Brain microvascular endothelial cell (primary cell): ENCODE measurements around the gene GBX2.

Experiments used
- DNase-seq: peaks from one replicate; pipeline ENCODE4 v3.0.0-alpha.2; 2020
- H3K27ac ChIP-seq: fragments of 250-450 bp; sonication (Bioruptor Pico); 2 replicates; pipeline ENCODE4 v1.5.1; 2020; ENCODE audit warnings: mild to moderate bottlenecking, moderate library complexity
- H3K27me3 ChIP-seq: fragments of 250-450 bp; sonication (Bioruptor Pico); replicated peaks from 2 replicates; pipeline ENCODE4 v1.5.1; 2020; ENCODE audit warnings: mild to moderate bottlenecking
- H3K36me3 ChIP-seq: fragments of 250-450 bp; sonication (Bioruptor Pico); replicated peaks from 2 replicates; pipeline ENCODE4 v1.5.1; 2020; ENCODE audit warnings: mild to moderate bottlenecking
- H3K4me3 ChIP-seq: 2 replicates; pipeline ENCODE4 v1.5.1; 2011; ENCODE audit warnings: low read depth, mild to moderate bottlenecking, control low read depth, low read length, moderate library complexity
- in situ Hi-C: cut with HindIII; loops from 2 replicates; pipeline ENCODE4 v1.10.0; 2017; ENCODE audit warnings: low sequenced_read_pairs, low pct_ligation_motif_present
- TF ChIP-seq, protein P1 (sequence below): IDR thresholded peaks from 2 replicates; pipeline ENCODE4 v1.5.1; 2011; ENCODE audit warnings: low read depth, mild to moderate bottlenecking, moderate library complexity, low read length, control low read depth, inconsistent platforms; ENCODE audit errors: missing control alignments

Gene GBX2

DNA sequence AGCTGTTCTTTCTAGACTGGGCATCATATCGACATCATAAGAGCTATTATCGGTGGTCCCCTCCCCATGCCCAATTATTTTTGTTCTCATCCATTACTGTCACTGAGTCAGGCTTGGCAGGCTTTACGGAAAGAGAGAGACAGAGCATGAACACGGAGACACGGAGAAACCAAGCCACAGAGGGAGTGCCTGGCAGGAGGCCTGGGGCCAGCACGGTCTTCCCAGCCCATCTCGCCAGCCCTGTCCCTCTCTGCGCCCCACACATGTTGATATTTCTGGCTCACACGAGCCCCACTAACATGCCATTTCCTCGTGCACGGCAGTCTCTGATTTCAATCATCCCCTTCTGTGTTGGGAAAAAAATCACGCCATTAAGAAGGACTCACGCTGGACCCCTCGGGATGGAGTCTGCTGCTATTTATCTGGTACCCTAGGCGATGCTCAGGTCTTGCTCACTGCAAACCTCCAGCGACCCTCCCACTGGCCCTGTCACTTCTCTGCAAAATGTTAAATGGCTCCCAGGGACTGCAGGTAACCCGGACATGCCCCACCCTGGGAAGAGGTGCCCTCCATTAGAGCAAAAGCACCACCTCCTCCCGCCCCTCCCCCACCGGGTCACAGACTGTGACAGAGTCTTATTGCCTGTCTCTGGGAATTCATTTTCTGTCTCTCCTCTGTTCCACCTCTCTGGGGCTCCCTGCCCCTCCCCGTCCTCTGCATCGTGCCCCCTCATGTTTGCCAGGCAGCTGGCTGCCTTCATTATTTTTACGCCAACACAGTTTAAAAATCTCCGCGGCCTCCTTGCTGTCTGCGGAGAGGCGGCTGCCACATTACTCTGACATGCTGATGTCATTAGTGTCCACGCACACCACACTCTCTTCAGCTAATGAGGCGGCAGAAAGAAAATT, 40.1 kb upstream of the GBX2 start:
- DNase-seq = no peak
- TF ChIP-seq, protein P1, sequence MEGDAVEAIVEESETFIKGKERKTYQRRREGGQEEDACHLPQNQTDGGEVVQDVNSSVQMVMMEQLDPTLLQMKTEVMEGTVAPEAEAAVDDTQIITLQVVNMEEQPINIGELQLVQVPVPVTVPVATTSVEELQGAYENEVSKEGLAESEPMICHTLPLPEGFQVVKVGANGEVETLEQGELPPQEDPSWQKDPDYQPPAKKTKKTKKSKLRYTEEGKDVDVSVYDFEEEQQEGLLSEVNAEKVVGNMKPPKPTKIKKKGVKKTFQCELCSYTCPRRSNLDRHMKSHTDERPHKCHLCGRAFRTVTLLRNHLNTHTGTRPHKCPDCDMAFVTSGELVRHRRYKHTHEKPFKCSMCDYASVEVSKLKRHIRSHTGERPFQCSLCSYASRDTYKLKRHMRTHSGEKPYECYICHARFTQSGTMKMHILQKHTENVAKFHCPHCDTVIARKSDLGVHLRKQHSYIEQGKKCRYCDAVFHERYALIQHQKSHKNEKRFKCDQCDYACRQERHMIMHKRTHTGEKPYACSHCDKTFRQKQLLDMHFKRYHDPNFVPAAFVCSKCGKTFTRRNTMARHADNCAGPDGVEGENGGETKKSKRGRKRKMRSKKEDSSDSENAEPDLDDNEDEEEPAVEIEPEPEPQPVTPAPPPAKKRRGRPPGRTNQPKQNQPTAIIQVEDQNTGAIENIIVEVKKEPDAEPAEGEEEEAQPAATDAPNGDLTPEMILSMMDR = no peak
- no peak overlapping the region for H3K4me3 ChIP-seq
- H3K36me3 ChIP-seq = no peaks in the 10 kb centered on the region
- in situ Hi-C loops = no loop called here
- no peak overlapping the region for H3K27ac ChIP-seq
- H3K27me3 ChIP-seq = no peaks in the 10 kb centered on the region

DNA sequence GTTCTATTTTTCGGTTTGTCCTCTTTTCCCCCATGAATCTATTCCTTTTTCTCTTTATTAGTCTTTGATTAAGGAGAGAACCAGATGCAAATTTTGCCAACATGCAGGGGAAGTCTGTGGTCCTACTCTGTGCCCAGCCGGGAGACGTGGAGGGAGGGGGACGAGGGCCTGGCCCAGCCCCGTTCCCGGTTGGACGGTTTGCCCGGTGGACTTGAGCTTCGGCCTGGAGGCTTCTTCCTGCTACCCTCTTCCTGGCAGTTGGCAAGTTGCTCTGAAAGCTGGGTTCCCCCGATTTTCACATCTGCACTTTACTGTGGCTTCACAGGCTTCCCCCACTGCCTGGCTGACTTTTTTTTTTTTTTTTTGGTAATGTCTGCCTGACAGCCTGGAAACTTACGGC, 39.3 kb upstream of the GBX2 start:
- TF ChIP-seq, protein P1 = no peak
- Histone ChIP-seq H3K27me3 (no peaks in the 10 kb centered on the region), H3K27ac (no peak overlapping the region), H3K4me3 (no peak overlapping the region), H3K36me3 (no peaks in the 10 kb centered on the region)
- no peak for DNase-seq
- in situ Hi-C loops = no loop called here

DNA sequence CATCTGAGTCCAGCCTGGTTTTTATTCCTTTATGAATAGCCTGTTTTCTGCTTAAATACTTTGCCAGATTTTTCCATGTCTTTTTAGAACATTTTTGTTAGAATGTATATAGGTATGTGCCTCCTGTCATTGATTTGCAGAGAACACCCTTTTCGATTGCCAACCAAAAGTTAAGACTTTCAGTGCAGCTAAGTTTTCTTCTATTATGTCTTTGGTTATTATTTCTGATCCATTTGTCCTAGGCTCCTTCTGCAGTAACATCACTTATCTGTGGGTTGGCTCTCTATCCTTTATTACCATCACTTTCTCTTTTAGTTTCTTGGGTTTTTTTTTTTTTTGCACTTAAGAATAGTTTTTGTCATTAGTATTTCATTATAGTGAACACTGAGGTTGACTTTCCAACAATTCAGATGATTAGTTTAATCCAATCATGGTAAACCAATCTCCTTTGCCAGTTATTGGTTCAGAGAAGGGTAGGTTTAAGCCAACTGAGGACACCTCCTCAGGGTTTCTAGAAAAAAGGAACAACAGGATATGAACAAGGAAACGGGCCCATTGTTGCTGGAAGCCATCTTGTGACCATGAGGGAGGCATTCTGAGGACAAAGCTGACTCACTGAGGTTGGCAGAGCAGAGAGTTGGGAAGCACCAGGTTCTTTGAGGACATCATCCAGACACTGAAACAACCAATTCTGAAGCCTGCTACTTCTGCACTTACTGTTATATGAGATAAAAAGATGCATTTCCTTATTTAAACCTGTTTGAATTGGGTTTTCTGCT, 37.9 kb upstream of the GBX2 start:
- no peak for DNase-seq
- Histone ChIP-seq H3K27me3 (no peaks in the 10 kb centered on the region), H3K27ac (no peak overlapping the region), H3K4me3 (no peak overlapping the region), H3K36me3 (no peaks in the 10 kb centered on the region)
- in situ Hi-C loops = no loop called here
- TF ChIP-seq, protein P1 = no peak

DNA sequence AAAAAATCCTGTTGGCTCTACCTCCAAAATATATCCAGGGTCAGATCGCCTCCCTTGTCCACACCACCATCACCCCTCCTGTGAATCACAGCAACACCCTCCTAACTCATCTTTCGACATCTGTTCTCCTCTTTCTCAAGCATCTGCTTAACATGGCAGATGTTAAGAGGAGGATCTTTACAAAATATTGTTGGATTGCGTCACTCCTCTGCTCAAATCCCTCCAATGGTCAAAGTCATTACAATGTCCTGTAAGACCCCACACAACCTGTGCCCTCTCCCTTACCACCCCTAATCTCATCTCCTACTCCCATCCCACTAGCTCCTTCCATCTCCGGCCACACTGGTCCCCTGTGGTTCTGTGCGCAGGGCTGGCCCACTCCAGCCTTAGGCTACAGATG, 36.8 kb upstream of the GBX2 start:
- Histone ChIP-seq H3K4me3 (no peak overlapping the region), H3K27me3 (no peaks in the 10 kb centered on the region), H3K27ac (no peak overlapping the region), H3K36me3 (no peaks in the 10 kb centered on the region)
- TF ChIP-seq, protein P1 = no peak
- DNase-seq = no peak
- in situ Hi-C loops = no loop called here

DNA sequence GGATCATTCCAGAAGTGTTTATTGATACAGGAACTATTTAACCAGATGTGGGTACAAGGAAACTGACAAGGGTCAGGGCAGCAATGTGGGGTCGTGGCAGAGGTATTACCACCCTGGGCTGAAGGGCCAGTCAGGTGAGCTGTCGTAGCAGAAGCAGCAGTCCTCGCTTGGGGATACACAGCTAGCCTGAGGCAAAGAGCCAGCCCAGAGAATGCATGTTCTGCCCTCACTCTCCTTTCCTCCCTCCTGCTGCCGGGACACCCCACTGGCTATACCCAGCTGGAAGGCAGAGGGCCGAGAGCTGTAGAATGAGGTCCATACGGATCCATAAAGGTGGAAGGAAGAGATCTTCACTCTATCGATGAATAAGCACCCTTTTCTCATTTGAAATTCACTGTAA, 32.2 kb upstream of the GBX2 start:
- Histone ChIP-seq H3K36me3 (no peaks in the 10 kb centered on the region), H3K4me3 (no peak overlapping the region), H3K27me3 (no peaks in the 10 kb centered on the region), H3K27ac (no peak overlapping the region)
- in situ Hi-C loops = no loop called here
- TF ChIP-seq, protein P1 = no peak
- no peak for DNase-seq
